Measurements from ENCODE around the gene APAF1. TPM values are rescaled to one million over a fixed set of nuclear protein-coding genes. Genes with fewer than 3 reads are reported as not detected.

APAF1 gene
- total and polyA plus RNA-seq, 9 of the 15 experiments (the other 6 are each of a cell fraction or from before 2014, with no cell fraction given) = 5.1 to 15.7 (median 9.9) TPM

- TF ChIP-seq ETV1 (tag; conservative IDR thresholded peaks at IDR 0.05; ENCODE audit: low read depth) = 0 out of 2 replicates have a peak, but pooled peaks have one; percentile 9
- peak; percentile 5; the same call in 1 of the 2 replicates for TF ChIP-seq GABPB1 (CRISPR knock-in tag; IDR thresholded peaks at IDR 0.05)
- peak; percentile 34; the same call in 1 of the 2 replicates for TF ChIP-seq CHD2 (IDR thresholded peaks at IDR 0.05; ENCODE audit: low read depth, low read length)
- no peak for TF ChIP-seq ZNF277 (CRISPR knock-in tag; IDR thresholded peaks at IDR 0.05; ENCODE audit: borderline replicate concordance)
- TF ChIP-seq SMARCB1 (IDR thresholded peaks at IDR 0.05; ENCODE audit: insufficient read length, low read depth) = no peak
- TF ChIP-seq MEF2A (IDR thresholded peaks at IDR 0.05; ENCODE audit: control insufficient read depth, low read depth, low read length) = no peak
- no peak for TF ChIP-seq RBM17 (IDR thresholded peaks at IDR 0.05; ENCODE audit: borderline replicate concordance, low read depth, low read length)
- TF ChIP-seq CREM (IDR thresholded peaks at IDR 0.05; ENCODE audit: low read depth) = peak; percentile 69
- no peak for TF ChIP-seq ETV6 (IDR thresholded peaks at IDR 0.05; ENCODE audit: borderline replicate concordance in 1 of 2, low read depth in 2 of 2, low read length in 1 of 2)
- TF ChIP-seq ETV6 (CRISPR knock-in tag; IDR thresholded peaks at IDR 0.05; ENCODE audit: borderline replicate concordance) = no peak
- TF ChIP-seq RCOR1 (IDR thresholded peaks at IDR 0.05; ENCODE audit: borderline replicate concordance in 1 of 2, low read depth in 2 of 2, low read length in 2 of 2) = peak in 1 of 2 experiments; percentile 6; a peak in 2 of 4 replicates
- TF ChIP-seq MBD1 (CRISPR knock-in tag; IDR thresholded peaks at IDR 0.05) = no peak
- TF ChIP-seq KDM1A (IDR thresholded peaks at IDR 0.05) = no peak
- TF ChIP-seq JUN (IDR thresholded peaks at IDR 0.05; ENCODE audit: borderline replicate concordance, low read depth, low read length) = 0 out of 2 replicates have a peak, but pooled peaks have one; percentile 31
- TF ChIP-seq JUN (CRISPR knock-in tag; IDR thresholded peaks at IDR 0.05; ENCODE audit: borderline replicate concordance) = no peak
- no peak for TF ChIP-seq TSC22D4 (tag; IDR thresholded peaks at IDR 0.05)
- TF ChIP-seq CREB3L1 (IDR thresholded peaks at IDR 0.05; ENCODE audit: borderline replicate concordance, low read depth) = peak; percentile 97
- peak; percentile 47; the same call in 1 of the 2 replicates for TF ChIP-seq PHF21A (IDR thresholded peaks at IDR 0.05; ENCODE audit: borderline replicate concordance, low read depth)
- TF ChIP-seq SMARCC2 (IDR thresholded peaks at IDR 0.05; ENCODE audit: low read depth) = no peak
- peak; percentile 58; the same call in 1 of the 2 replicates for TF ChIP-seq ZFX (CRISPR knock-in tag; IDR thresholded peaks at IDR 0.05)
- peak; percentile 86 for TF ChIP-seq POLR2G (IDR thresholded peaks at IDR 0.05; ENCODE audit: low read depth, low read length)
- TF ChIP-seq PML (IDR thresholded peaks at IDR 0.05; ENCODE audit: low read length) = peak; percentile 74; the same call in 1 of the 2 replicates
These were observed at the start of gene APAF1, which contains the start of gene IKBIP (continued) for GRCh38 chr12:98644712-98645571.

All from K562 (cell line).